ENCODE results near the gene MZT2A.

DNA sequence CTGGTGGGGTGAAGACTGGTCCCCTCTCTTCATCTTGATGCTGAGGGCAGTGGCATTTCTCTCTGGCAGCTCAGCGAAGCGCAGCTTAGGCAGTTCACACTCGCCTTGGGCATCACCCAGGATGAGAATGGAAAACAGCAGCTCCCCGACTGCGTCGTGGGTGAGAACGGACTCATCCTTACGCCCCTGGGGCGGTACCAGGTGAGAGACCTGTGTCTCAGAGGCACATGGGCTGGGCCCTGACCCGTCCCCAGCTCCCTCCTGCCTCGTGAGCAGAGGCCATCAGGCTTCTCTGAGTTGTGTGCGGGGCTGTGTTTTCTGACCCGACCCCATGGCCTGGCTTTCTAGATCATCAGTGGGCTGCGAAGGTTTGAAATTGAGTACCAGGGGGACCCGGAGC is 27.3 kb upstream of the MZT2A start:
- TF ChIP-seq, protein P1, sequence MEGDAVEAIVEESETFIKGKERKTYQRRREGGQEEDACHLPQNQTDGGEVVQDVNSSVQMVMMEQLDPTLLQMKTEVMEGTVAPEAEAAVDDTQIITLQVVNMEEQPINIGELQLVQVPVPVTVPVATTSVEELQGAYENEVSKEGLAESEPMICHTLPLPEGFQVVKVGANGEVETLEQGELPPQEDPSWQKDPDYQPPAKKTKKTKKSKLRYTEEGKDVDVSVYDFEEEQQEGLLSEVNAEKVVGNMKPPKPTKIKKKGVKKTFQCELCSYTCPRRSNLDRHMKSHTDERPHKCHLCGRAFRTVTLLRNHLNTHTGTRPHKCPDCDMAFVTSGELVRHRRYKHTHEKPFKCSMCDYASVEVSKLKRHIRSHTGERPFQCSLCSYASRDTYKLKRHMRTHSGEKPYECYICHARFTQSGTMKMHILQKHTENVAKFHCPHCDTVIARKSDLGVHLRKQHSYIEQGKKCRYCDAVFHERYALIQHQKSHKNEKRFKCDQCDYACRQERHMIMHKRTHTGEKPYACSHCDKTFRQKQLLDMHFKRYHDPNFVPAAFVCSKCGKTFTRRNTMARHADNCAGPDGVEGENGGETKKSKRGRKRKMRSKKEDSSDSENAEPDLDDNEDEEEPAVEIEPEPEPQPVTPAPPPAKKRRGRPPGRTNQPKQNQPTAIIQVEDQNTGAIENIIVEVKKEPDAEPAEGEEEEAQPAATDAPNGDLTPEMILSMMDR (conservative IDR thresholded peaks at IDR 0.05; ENCODE audit: low read length): no peak
- no peak for TF ChIP-seq EZH2phosphoT487 (IDR thresholded peaks at IDR 0.05; ENCODE audit: borderline replicate concordance, low read depth, low read length)

Data from OCI-LY7 (cell line).